ENCODE data around the gene KCTD1. TPM values are rescaled to one million over a fixed set of nuclear protein-coding genes. Genes with fewer than 3 reads are reported as not detected.

The KCTD1 gene
- total and polyA plus RNA-seq, 9 donors = 10.7 to 31.1 (median 22.5) TPM

DNA sequence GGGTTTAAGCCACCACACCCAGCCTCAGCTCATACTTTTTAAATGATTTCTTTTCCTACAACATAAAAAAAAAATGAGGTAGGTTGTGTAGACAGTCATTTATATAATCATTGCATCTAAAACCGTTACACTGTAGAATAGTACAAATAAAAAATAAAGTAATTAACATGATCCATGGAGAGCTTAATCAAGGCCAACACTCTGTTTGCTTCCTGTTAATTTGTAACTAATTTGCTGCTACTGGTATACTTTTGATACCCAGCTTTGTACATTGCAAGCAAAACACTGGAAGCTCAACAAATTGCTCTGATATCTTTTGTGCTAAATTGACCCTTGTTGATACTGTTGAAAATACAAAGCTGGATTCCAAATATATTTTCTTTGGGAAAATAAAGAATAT, 20.2 kb upstream of the KCTD1 start:
- DNase-seq = no peak
- Histone ChIP-seq H3K27me3 (no peaks in the 10 kb centered on the region), H3K4me1 (ENCODE audit: insufficient read depth) (no peaks in the 10 kb centered on the region), H3K4me3 (no peak overlapping the region), H3K36me3 (no peaks in the 10 kb centered on the region), H3K9me3 (no peaks in the 10 kb centered on the region), H3K27ac (no peak overlapping the region)
- WGBS, 3 donors = 74 to 87% (median 86%) methylated on average over 1 of the region's 1 CpG
- intact Hi-C loops (cut with DNase I) = no loop called here
- TF ChIP-seq CTCF (IDR thresholded peaks at IDR 0.05) (no peak), EP300 (IDR thresholded peaks at IDR 0.05) (no peak), POLR2A (IDR thresholded peaks at IDR 0.05) (no peak)

DNA sequence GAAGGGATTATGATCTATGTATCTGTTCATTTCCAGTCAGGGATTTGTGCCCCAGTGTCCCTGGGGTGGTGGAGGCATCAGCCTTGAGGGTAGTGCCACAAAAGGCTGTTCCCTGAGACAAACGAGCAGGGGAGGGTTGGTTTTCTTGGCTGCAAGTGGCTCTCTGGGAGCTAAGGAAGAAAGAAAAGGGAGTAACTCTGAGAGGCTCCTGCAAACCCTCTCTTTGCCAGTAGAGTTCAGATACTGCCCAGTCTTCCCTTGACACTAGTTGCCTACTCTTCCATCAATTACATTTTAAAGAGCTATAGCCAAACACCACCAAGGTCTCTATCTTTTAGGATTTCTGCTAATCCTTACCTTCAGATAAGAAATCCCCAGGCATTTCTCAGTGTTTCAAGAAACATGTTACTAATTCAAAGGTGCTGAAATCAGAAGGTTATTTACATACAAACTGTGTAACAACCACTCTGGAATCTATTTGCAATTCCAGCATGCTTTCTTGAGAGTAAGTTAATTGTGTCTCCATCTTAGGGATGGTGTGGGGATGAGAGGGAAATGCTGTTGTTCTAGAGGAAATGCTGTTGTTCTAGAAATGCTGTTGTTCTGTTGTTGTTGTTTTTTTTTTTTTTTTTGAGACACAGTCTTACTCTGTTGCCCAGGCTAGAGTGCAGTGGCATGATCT, 18.7 kb upstream of the KCTD1 start:
- H3K36me3 ChIP-seq = no peaks in the 10 kb centered on the region
- H3K9me3 ChIP-seq = no peaks in the 10 kb centered on the region
- H3K4me3 ChIP-seq = no peak overlapping the region
- no peak overlapping the region for H3K27ac ChIP-seq
- DNase-seq = no peak
- 29 to 55% (median 47%) methylated on average over 1 of the region's 1 CpG for WGBS, 3 donors
- intact Hi-C loops (cut with DNase I) = no loop called here
- no peaks in the 10 kb centered on the region for H3K4me1 ChIP-seq (ENCODE audit: insufficient read depth)
- H3K27me3 ChIP-seq = no peaks in the 10 kb centered on the region
- TF ChIP-seq CTCF (IDR thresholded peaks at IDR 0.05) (no peak), EP300 (IDR thresholded peaks at IDR 0.05) (no peak)

DNA sequence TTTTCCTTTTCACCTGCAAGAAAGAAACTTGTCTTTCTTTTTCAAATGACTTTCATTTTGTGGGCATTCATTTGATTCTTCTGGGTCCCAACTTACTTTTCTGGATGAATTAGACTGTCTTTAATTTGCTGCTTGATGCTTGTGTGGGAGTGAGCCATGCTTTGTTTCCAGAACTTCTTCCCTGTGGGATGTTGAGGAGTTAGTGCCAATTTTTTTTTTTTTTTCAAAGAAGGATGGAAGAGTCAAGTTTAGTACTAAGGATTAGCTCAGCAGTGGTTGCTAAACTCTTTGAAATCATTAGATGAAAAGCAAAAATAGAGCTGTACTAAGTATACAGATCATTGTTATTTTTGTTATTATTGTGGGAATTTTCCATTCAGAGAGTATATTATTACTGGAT, 17.2 kb upstream of the KCTD1 start:
- no peak for DNase-seq
- intact Hi-C loops (cut with DNase I) = no loop called here
- Histone ChIP-seq H3K27me3 (no peaks in the 10 kb centered on the region), H3K4me3 (no peak overlapping the region), H3K4me1 (ENCODE audit: insufficient read depth) (no peaks in the 10 kb centered on the region), H3K9me3 (no peaks in the 10 kb centered on the region), H3K27ac (no peak overlapping the region), H3K36me3 (no peaks in the 10 kb centered on the region)
- TF ChIP-seq POLR2A (IDR thresholded peaks at IDR 0.05) (no peak), CTCF (IDR thresholded peaks at IDR 0.05) (no peak), EP300 (IDR thresholded peaks at IDR 0.05) (no peak)

GRCh38 chr18:26563024-26563423, 14.7 kb upstream of the KCTD1 start:
- H3K27ac ChIP-seq = no peak overlapping the region
- no peaks in the 10 kb centered on the region for H3K4me1 ChIP-seq (ENCODE audit: insufficient read depth)
- no peak overlapping the region for H3K4me3 ChIP-seq
- intact Hi-C loops (cut with DNase I) = no loop called here
- no peaks in the 10 kb centered on the region for H3K36me3 ChIP-seq
- no peaks in the 10 kb centered on the region for H3K9me3 ChIP-seq
- no peaks in the 10 kb centered on the region for H3K27me3 ChIP-seq
- TF ChIP-seq CTCF (IDR thresholded peaks at IDR 0.05) (no peak), POLR2A (IDR thresholded peaks at IDR 0.05) (no peak), EP300 (IDR thresholded peaks at IDR 0.05) (no peak)
- DNase-seq = no peak
- WGBS, 3 donors = 89 to 95% (median 92%) methylated on average over 3 of the region's 3 CpGs

Data from ovary (tissue), 9 donors.